ENCODE results near the gene PWWP2B. TPM values are rescaled to one million over a fixed set of nuclear protein-coding genes. Genes with fewer than 3 reads are reported as not detected.

The PWWP2B gene
- total and polyA plus RNA-seq, 2 of the 8 experiments (the other 6 are each of a cell fraction or from before 2014, with no cell fraction given), result 5.3 to 10.8 TPM

- H3K56ac ChIP-seq (replicated peaks; ENCODE audit: insufficient read length, low read depth, low read length), result peak overlapping the region; percentile 33
- DNase-seq (ENCODE audit: low read depth in 1 of 2, low spot score in 2 of 2) (no peak), FAIRE-seq (no peak)
- no peak overlapping the region for H3K9ac ChIP-seq (replicated peaks in 1 of 4; ENCODE audit: extremely low read depth in 1 of 4, low read depth in 3 of 4, low read length in 3 of 4)
- H3K4me2 ChIP-seq (ENCODE audit: insufficient read depth in 1 of 2, low read depth in 2 of 2, low read length in 2 of 2), result peak overlapping the region; percentile 70 to 87
- H2AFZ ChIP-seq (ENCODE audit: low read length), result no peak overlapping the region
- no peak overlapping the region for H2BK120ac ChIP-seq (replicated peaks; ENCODE audit: low read depth, low read length)
- H2BK20ac ChIP-seq (ENCODE audit: low read length), result no peak overlapping the region
- H3K23me2 ChIP-seq (ENCODE audit: low read depth, low read length), result peaks cover 3% of the 10 kb centered on the region
- no peak overlapping the region; the same call in 1 of the 2 replicates for H4K8ac ChIP-seq (ENCODE audit: extremely low read depth, insufficient read depth, low read length)
- H4K91ac ChIP-seq (replicated peaks; ENCODE audit: insufficient read length, low read length), result no peak overlapping the region
- TF ChIP-seq SP4 (IDR thresholded peaks at IDR 0.05; ENCODE audit: low read length) (no peak), MAX (IDR thresholded peaks at IDR 0.05) (peak; percentile 43; the same call in 1 of the 2 replicates), SIN3A (conservative IDR thresholded peaks at IDR 0.05 in 1 of 2, IDR thresholded peaks at IDR 0.05 in 1 of 2; ENCODE audit: low read depth in 1 of 2, low read length in 2 of 2) (0 out of 4 replicates have a peak, but pooled peaks of 1 of the 2 experiments have one; percentile 37)
- no peak overlapping the region for H3K23ac ChIP-seq (ENCODE audit: insufficient read length)
- H3K9me3 ChIP-seq (ENCODE audit: insufficient read depth in 2 of 2, low read depth in 1 of 2, low read length in 1 of 2), result no peaks in the 10 kb centered on the region
- H2BK5ac ChIP-seq (ENCODE audit: low read depth, low read length), result no peak overlapping the region
- no peak overlapping the region for H3K27ac ChIP-seq (ENCODE audit: low read depth, low read length)
- peak overlapping the region; percentile 35 to 71 (median 40); a peak in 7 of 8 replicates for H3K4me3 ChIP-seq (ENCODE audit: extremely low read depth in 1 of 4, insufficient read depth in 2 of 4, low read depth in 3 of 4, low read length in 4 of 4)
- H2BK12ac ChIP-seq (ENCODE audit: low read depth, low read length), result peak overlapping the region; percentile 71; the same call in 1 of the 2 replicates
- 41% methylated on average over 33 of the region's 40 CpGs; no CpG with 5 or more reads in 1 of the 2 experiments for WGBS, 2 experiments (ENCODE audit: extremely low coverage in 1 of 2, insufficient coverage in 1 of 2, insufficient read length in 1 of 2, insufficient replicate concordance in 2 of 2, low coverage in 1 of 2, low lambda C conversion rate in 2 of 2, missing lambda C conversion rate in 1 of 2)
- CTCF ChIA-PET (ENCODE audit: partially characterized antibody), result interaction anchor here (0.6 to 1.6 kb wide), 8 partner anchors 13 to 237 kb away, joined by 3 to 7 read pairs (median 4); no protein-coding TSS in a partner anchor
- H4K20me1 ChIP-seq (replicated peaks in 1 of 2; ENCODE audit: control insufficient read depth in 1 of 2, insufficient read depth in 2 of 2, low read length in 2 of 2), result no peaks in the 10 kb centered on the region
- no peak overlapping the region for H2BK15ac ChIP-seq (ENCODE audit: low read length)
- H4K5ac ChIP-seq (ENCODE audit: insufficient read length, low read depth, low read length), result no peak overlapping the region
- no peaks in the 10 kb centered on the region for H3K79me2 ChIP-seq (ENCODE audit: control insufficient read depth in 1 of 2, insufficient read depth in 2 of 2, low read length in 2 of 2)
- no peak overlapping the region for H3K4ac ChIP-seq (replicated peaks; ENCODE audit: insufficient read length, low read depth, low read length)
- H3K36me3 ChIP-seq (ENCODE audit: control insufficient read depth in 2 of 4, insufficient read depth in 4 of 4, low read length in 3 of 4), result no peaks in the 10 kb centered on the region
- H3K14ac ChIP-seq (ENCODE audit: insufficient read length), result no peak overlapping the region
- H2AK5ac ChIP-seq (ENCODE audit: low read depth, low read length), result no peak overlapping the region; the same call in 1 of the 2 replicates
- POLR2A ChIA-PET (ENCODE audit: partially characterized antibody), result interaction anchor here (1.0 to 2.4 kb wide), 3 partner anchors 9 to 21 kb away, joined by 3 to 21 read pairs (median 5); no protein-coding TSS in a partner anchor
- peaks cover 0 to 10% (median 2%) of the 10 kb centered on the region in 4 experiments; a peak in 4 of 7 replicates for H3K27me3 ChIP-seq (replicated peaks in 1 of 4; ENCODE audit: control insufficient read depth in 3 of 4, extremely low read depth in 1 of 4, insufficient read depth in 3 of 4, low read length in 3 of 4)
- H3K18ac ChIP-seq (ENCODE audit: extremely low read depth, low read length), result peak overlapping the region; percentile 78
- H3K4me1 ChIP-seq (replicated peaks in 1 of 4; ENCODE audit: control insufficient read depth in 3 of 4, insufficient read depth in 4 of 4, low read length in 3 of 4), result peaks cover 0 to 30% (median 16%) of the 10 kb centered on the region in 4 experiments; a peak in 6 of 7 replicates
- no peaks in the 10 kb centered on the region; the same call in 1 of the 2 replicates for H3K79me1 ChIP-seq (ENCODE audit: low read depth, low read length)
These were observed 918 bp downstream of the PWWP2B start for GRCh38 chr10:132397671-132398565.

Measured in H1 (cell line).